GM12865 (cell line): ENCODE data around the gene CIAO2B.

Source experiments
- DNase-seq: peaks from one replicate; pipeline ENCODE4 v3.0.0; 2010; ENCODE audit warnings: low read depth
- H3K4me3 ChIP-seq: 2 replicates; pipeline ENCODE4 v1.5.1; 2011; ENCODE audit warnings: mild to moderate bottlenecking, low read depth, low read length, control low read depth
- TF ChIP-seq, protein P1 (sequence below): IDR thresholded peaks from 2 replicates; pipeline ENCODE4 v1.5.1; 2011; ENCODE audit warnings: low read length, control low read depth, low read depth, inconsistent platforms; ENCODE audit not compliant: insufficient read depth; ENCODE audit errors: missing control alignments

CIAO2B gene

GRCh38 chr16:66888647-66889615, 45.3 kb downstream of the CIAO2B start:
- no peak overlapping the region for H3K4me3 ChIP-seq
- TF ChIP-seq, protein P1, sequence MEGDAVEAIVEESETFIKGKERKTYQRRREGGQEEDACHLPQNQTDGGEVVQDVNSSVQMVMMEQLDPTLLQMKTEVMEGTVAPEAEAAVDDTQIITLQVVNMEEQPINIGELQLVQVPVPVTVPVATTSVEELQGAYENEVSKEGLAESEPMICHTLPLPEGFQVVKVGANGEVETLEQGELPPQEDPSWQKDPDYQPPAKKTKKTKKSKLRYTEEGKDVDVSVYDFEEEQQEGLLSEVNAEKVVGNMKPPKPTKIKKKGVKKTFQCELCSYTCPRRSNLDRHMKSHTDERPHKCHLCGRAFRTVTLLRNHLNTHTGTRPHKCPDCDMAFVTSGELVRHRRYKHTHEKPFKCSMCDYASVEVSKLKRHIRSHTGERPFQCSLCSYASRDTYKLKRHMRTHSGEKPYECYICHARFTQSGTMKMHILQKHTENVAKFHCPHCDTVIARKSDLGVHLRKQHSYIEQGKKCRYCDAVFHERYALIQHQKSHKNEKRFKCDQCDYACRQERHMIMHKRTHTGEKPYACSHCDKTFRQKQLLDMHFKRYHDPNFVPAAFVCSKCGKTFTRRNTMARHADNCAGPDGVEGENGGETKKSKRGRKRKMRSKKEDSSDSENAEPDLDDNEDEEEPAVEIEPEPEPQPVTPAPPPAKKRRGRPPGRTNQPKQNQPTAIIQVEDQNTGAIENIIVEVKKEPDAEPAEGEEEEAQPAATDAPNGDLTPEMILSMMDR: no peak
- DNase-seq: no peak

- TF ChIP-seq, protein P1: no peak
- H3K4me3 ChIP-seq: no peak overlapping the region
Measured at GRCh38 chr16:66886914-66887313, 47.3 kb downstream of the CIAO2B start.

GRCh38 chr16:66886321-66886720, 47.9 kb downstream of the CIAO2B start:
- no peak overlapping the region for H3K4me3 ChIP-seq
- TF ChIP-seq, protein P1: no peak
- DNase-seq: no peak

More at GRCh38 chr16:66886914-66887313, 47.3 kb downstream of the CIAO2B start:
- no peak for DNase-seq

DNA sequence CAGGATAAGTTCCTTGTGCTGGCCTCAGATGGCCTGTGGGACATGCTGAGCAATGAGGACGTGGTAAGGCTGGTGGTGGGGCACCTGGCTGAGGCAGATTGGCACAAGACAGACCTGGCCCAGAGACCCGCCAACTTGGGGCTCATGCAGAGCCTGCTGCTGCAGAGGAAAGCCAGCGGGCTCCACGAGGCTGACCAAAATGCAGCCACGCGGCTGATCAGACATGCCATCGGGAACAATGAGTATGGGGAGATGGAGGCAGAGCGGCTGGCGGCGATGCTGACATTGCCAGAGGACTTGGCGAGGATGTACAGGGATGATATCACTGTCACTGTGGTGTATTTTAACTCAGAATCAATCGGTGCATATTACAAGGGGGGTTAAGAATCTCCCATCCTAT, 48.7 kb downstream of the CIAO2B start:
- TF ChIP-seq, protein P1: no peak
- no peak for DNase-seq
- no peak overlapping the region for H3K4me3 ChIP-seq

- H3K4me3 ChIP-seq: no peak overlapping the region
- DNase-seq: no peak
- TF ChIP-seq, protein P1: no peak
Measured at GRCh38 chr16:66882702-66883101, 51.5 kb downstream of the CIAO2B start.
